HG02798 (cell line): Measurements from ENCODE around the gene BST1.
A peak's percentile ranks its signal among the peaks of the same experiment; 100 is the strongest.

Source experiments
- ATAC-seq: cut with Tn5 transposase; IDR thresholded peaks from one replicate; pipeline ENCODE4 v1.9.1; 2021; ENCODE audit warnings: mild to moderate bottlenecking; ENCODE audit not compliant: unreplicated experiment, poor library complexity

The BST1 gene

GRCh38 chr4:15774020-15774420 is 71.2 kb downstream of the BST1 start:
- no peak for ATAC-seq

- no peak for ATAC-seq
Observed at GRCh38 chr4:15776871-15777648, 74.2 kb downstream of the BST1 start.

- no peak for ATAC-seq
Observed at GRCh38 chr4:15777697-15778288, 74.9 kb downstream of the BST1 start.

- peak; percentile 78 for ATAC-seq
Observed at GRCh38 chr4:15778289-15779241, 75.7 kb downstream of the BST1 start, which contains the start of gene CD38. CD38 (plus strand) TSS chr4:15778328; CDS start chr4:15778415, 87 bp downstream.

GRCh38 chr4:15779306-15779705 is 76.4 kb downstream of the BST1 start:
- ATAC-seq = no peak

GRCh38 chr4:15779809-15780208 is 76.9 kb downstream of the BST1 start:
- no peak for ATAC-seq

- no peak for ATAC-seq
Observed at GRCh38 chr4:15781427-15782095, 78.7 kb downstream of the BST1 start.
